ENCODE measurements around the gene TMEM17.

DNA sequence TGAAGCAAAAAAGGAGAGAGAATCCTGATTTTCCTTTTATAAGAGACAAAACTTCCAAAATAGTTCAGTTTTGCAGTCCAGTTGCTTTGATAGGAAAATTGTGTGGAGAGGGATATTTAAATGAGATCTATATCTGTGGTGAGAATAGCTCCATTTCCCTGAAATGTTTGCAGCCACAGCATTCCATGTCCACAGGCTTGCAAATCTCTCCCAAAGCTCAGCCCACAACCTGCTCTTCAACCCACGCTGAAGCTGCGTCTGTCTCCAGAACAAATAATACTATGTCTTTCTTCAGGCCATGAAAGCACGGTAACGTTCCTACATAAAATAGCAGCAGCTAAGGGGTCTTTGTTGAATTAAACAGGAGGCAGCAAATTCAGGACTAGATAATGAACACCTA, 31.8 kb downstream of the TMEM17 start:
- no peak for TF ChIP-seq EZH2 (IDR thresholded peaks at IDR 0.05)
- TF ChIP-seq, protein P1, sequence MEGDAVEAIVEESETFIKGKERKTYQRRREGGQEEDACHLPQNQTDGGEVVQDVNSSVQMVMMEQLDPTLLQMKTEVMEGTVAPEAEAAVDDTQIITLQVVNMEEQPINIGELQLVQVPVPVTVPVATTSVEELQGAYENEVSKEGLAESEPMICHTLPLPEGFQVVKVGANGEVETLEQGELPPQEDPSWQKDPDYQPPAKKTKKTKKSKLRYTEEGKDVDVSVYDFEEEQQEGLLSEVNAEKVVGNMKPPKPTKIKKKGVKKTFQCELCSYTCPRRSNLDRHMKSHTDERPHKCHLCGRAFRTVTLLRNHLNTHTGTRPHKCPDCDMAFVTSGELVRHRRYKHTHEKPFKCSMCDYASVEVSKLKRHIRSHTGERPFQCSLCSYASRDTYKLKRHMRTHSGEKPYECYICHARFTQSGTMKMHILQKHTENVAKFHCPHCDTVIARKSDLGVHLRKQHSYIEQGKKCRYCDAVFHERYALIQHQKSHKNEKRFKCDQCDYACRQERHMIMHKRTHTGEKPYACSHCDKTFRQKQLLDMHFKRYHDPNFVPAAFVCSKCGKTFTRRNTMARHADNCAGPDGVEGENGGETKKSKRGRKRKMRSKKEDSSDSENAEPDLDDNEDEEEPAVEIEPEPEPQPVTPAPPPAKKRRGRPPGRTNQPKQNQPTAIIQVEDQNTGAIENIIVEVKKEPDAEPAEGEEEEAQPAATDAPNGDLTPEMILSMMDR (IDR thresholded peaks at IDR 0.05): no peak
- TF ChIP-seq EZH2phosphoT487 (IDR thresholded peaks at IDR 0.05): no peak

Measured in neural progenitor cell (in vitro differentiated cells).